Measurements from ENCODE around the gene NOTCH3.

The NOTCH3 gene

DNA sequence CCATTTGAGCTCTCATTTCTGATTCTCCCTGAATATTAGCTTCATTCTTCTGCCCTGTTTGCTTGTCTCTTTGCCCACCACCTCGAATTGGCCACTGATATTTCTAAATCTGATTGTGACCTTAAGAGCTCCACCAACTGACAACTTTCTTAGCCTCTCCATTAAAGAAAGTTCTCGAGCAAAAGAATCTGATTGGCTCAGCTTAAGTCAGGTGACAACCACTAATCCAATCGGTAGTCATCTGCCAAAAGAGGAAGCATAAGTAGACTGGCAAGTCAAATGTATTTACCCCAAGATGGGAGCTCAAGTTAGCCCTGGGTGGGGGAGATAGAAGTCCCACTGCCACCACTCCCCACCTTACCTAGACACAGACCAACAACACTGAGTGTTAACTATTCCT lies 41.5 kb downstream of the NOTCH3 start:
- DNase-seq = no peak

GRCh38 chr19:15156391-15156790 lies 44.4 kb downstream of the NOTCH3 start:
- DNase-seq = no peak

DNA sequence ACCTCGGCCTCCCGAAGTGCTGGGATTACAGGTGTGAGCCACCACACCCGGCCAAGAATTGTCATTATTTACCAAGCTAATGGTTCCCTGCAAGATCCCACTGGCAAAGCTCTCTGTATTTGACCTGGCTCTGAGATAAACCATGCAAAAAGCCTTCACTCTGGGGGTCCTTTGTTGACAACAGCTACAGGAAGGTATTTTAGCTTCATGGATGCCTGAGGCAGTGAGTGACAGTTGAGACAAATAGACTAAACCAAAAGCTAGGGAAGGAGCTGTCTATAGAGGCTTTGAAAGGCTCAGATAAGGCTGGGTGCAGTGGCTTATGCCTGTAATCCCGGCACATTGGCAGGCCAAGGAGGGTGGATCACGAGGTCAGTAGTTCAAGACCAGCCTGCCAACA lies 45.5 kb downstream of the NOTCH3 start:
- no peak for DNase-seq

- DNase-seq = peak; percentile 67
Observed at GRCh38 chr19:15154002-15154612, 46.7 kb downstream of the NOTCH3 start.

DNA sequence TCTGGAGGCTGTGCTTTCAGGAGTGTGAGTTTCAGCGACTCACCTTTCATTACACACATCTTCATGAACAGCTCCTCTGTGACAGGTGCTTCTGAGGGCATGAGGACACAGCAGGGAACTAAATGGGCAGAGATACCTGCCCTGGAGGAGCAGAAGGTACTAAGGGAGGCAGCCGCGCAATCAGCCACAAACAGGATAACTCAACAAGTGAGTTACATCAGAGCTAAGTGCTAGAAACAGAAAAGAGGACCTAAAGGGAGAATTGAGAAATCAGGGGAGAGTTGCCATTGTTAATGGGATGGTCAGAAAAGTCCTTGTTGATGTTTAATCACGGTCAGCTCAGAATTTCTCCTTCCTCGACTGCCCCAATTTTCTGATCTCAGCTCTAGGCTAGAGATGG lies 51.1 kb downstream of the NOTCH3 start:
- DNase-seq = no peak

GRCh38 chr19:15147090-15147489 lies 53.7 kb downstream of the NOTCH3 start:
- no peak for DNase-seq

- no peak for DNase-seq
Observed at GRCh38 chr19:15144046-15144646, 56.6 kb downstream of the NOTCH3 start.

DNA sequence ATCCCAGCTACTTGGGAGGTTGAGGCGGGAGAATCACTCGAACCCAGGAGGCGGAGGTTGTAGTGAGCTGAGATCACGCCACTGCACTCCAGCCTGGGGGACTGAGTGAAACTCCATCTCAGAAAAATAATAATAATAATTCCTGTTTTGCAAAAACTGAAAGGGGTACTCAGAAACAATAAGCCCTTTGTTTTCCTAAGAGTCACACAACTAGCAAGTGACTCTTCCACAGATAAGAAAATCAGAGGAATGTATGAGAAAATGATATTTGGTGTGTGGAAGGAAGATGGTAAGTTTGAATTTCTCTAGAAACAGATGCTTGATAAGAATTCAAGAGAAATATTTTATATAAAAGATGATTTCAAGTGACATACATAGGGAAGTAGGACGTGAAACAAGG lies 58.5 kb downstream of the NOTCH3 start:
- DNase-seq = no peak

DNA sequence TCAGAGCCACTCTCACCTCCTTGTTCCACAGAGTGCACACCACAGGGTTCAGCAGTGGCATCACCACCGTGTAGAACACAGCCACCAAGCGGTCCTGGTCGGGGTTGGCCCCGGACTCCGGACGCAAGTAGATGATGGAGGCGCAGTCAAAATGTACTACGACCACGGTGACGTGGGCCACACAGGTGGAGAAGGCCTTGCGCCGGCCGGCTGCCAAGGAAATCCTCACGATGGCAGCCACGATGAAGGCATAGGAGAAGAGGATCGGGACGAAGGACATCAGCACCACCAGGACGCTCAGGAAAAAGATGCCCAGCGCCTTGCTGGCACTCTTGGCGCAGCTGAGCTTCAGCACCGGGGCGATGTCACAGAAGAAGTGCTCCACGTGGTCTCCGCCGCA lies 59.7 kb downstream of the NOTCH3 start:
- DNase-seq = no peak

- DNase-seq = no peak
Observed at GRCh38 chr19:15138427-15138826, 62.4 kb downstream of the NOTCH3 start.

DNA sequence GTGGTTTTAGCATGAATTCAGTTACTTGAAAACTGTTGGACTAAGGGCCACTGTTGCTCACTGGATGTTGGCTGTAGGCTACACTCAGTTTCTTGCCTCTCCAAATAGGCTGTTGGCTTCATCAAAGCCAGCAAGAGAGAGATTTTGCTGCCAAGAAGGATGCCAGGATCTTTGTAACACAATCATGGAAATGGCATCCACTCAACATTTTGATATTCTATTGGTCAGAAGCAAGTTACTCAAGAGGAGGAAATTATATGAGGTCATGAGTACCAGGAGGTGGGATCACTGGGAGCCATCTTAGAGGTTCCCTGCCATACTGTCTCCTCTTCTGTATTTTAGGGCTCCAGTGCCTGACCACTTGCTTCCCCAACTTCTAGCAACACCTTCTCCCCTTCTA lies 63.0 kb downstream of the NOTCH3 start:
- no peak for DNase-seq

- DNase-seq = no peak
Observed at GRCh38 chr19:15136234-15136954, 64.4 kb downstream of the NOTCH3 start.

GRCh38 chr19:15129856-15130585 lies 70.8 kb downstream of the NOTCH3 start:
- no peak for DNase-seq

GRCh38 chr19:15128162-15128770 lies 72.5 kb downstream of the NOTCH3 start:
- DNase-seq = no peak

GRCh38 chr19:15126131-15126910 lies 74.5 kb downstream of the NOTCH3 start:
- peak; percentile 9 for DNase-seq

DNA sequence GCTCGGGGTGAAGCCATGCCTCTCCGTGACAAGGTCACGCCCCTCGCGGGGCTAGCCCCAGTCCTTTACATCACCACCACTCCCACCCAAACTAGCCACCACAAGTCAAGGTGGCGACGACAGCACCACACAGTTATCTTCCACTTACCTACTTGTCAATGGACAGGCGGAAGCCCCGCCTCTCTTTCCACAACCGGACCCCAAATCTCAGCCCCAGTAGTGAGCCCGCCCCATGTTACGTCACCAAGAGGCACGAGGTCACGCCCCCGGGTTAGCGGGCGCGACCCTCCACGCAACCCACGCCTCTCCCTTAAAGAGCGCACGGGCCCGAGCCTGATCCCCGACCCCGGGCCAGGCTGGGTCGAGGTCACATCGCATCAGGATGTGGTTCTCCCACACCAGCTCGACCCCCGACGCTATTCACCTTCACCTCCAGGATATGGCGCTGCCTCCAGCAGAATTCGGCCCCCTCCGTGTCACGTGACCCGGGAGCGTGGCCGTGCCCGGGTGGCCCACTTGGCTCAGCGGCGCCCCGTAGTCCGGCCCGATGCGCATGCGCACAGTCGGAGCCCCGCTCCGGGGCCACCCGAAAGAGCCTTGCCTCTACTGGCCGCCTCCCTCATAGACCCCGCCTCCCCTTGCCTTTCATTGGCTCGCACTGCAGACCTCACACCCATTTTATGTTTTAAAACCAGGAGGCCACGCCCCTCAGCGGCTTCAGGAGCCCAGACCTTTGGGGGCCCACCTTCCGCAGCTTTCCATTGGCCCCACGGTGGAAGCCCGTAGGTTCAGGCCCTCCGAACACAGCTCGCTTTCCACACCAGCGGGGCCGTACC lies 75.3 kb downstream of the NOTCH3 start:
- DNase-seq = peak; percentile 99

DNA sequence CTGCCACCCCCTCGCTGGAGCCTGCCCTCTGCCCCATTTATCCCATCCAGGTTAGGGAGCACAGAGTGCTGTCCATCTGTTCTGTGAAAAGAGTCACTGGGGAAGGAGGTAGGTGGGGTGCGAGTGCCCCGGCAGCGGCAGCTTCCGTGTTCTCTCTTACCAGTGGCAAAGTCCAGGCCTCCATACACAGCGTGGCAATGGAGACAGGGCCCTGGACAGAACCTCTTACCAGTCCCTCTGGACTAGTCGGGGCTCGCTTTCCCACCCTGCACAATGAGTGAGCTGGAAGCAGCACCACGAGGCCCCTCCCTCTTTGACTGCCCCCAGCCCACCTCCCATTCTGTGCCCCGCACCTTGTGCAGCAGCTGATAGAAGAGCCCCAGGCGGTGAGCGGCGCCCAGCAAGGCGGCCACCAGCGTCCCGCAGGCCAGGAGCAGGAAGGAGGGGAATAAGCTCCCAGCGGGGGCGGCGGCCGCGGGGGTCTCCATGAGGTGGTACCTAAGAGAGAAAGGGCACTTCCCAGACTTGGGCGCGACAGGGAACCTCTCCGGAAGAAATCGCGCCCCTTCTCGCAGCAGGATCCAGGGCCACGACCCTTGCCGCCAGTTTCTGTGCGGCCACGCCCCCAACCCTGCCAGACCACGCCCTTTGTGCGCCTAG lies 76.1 kb downstream of the NOTCH3 start:
- DNase-seq = peak; percentile 29

DNA sequence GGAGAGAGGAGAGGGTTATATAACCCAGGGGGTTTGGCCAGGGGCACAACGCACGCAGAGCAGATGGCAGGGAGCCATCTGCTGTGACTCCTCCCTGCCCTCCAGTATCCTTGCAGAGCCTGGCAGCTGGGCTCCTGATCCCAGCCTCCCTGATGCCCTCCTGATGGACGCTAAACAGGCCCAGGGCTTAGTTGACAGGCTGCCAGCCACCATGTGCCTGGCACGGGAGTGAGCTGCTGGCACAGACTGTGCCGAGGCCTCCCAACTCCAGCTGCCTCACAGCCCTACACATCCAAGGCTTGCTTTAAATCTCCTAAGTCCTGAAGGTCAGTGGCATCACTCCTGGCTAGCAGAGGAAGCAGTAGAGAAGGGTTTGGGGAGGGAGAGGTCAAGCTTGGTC lies 76.9 kb downstream of the NOTCH3 start:
- DNase-seq = no peak

DNA sequence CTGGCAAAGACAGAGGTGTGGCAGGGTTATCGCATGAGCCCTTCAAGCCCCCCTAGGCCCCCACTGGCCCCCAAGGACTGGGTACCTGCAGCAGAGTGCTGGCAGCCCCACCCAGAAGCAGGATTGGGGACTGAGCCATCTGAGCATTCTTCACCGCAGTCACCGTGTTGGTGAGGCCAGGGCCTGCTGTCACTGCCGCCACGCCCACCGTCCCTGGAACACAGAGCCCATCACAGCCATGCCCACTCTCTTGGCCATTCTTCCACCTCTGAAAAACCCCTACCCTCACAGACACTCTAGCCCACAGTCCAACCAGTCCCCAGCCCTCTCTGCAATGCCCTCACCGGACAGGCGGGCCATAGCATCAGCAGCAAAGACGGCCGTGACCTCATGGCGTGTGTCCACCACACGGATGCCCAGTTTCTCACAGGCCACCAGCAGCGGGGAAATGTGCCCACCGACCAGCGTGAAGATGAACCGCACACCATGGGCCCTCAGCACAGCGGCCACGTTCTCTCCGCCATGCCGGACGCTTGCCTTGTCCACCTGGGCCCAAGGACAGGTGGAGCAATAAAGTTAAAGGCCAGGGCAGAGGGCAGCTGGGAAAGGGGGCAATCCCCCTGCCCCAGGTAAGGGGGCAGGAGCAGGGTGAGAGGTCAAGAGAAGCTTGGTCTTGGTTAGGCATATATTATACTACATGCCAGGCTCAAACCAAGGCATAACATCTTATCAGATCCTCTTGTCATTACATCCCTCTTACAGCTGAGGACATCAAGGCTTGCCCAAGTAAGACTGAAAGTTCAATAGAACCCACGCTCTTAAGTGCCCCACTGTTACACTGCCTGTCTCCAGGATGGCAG lies 77.5 kb downstream of the NOTCH3 start:
- DNase-seq = no peak
